ENCODE measurements around the gene VPS41. TPM values are rescaled to one million over a fixed set of nuclear protein-coding genes. Genes with fewer than 3 reads are reported as not detected.

The VPS41 gene
- polyA plus RNA-seq, 1 of the 3 experiments (the other 2 are of a cell fraction): 20.4 TPM

- Histone ChIP-seq H3K9me2 (no peaks in the 10 kb centered on the region), H3K9me3 (no peaks in the 10 kb centered on the region), H3F3A (replicated peaks; ENCODE audit: insufficient read depth) (no peaks in the 10 kb centered on the region), H3K79me2 (ENCODE audit: insufficient read depth) (no peaks in the 10 kb centered on the region), H3K4me1 (ENCODE audit: control insufficient read depth in 1 of 2, insufficient read depth in 2 of 2, low read depth in 1 of 2, low read length in 1 of 2) (no peaks in the 10 kb centered on the region; a peak in 2 of 4 replicates), H3K36me3 (replicated peaks in 1 of 2; ENCODE audit: control insufficient read depth in 1 of 2, insufficient read depth in 2 of 2, low read length in 1 of 2) (peaks cover 41 to 73% of the 10 kb centered on the region in 2 experiments), H3K4me2 (no peak overlapping the region), H3K4me3 (ENCODE audit: low read depth in 2 of 2, low read length in 1 of 2) (no peak overlapping the region), H4K20me1 (ENCODE audit: insufficient read depth) (no peaks in the 10 kb centered on the region), H3K27ac (ENCODE audit: low read depth in 2 of 2, low read length in 1 of 2) (no peak overlapping the region; a peak in 1 of 4 replicates), H3K27me3 (ENCODE audit: insufficient read depth) (no peaks in the 10 kb centered on the region), H2AFZ (ENCODE audit: low read depth) (no peak overlapping the region), H3K9ac (no peak overlapping the region)
- no peak for DNase-seq
- ChIA-PET CTCF (no interaction called here), POLR2A (no interaction called here)
- 48% methylated on average over 2 of the region's 2 CpGs for WGBS (ENCODE audit: low lambda C conversion rate)
- TF ChIP-seq YY1 (IDR thresholded peaks at IDR 0.05; ENCODE audit: low read depth) (no peak), CHD2 (IDR thresholded peaks at IDR 0.05; ENCODE audit: low read length, partially characterized antibody) (no peak), USF2 (IDR thresholded peaks at IDR 0.05; ENCODE audit: borderline replicate concordance, low read depth, low read length) (no peak), TAF1 (IDR thresholded peaks at IDR 0.05; ENCODE audit: borderline replicate concordance, low read depth, low read length) (no peak), RFX5 (IDR thresholded peaks at IDR 0.05; ENCODE audit: low read length) (no peak), FOSL2 (IDR thresholded peaks at IDR 0.05; ENCODE audit: borderline replicate concordance, low read depth) (no peak), FOXJ3 (CRISPR knock-in tag; IDR thresholded peaks at IDR 0.05) (no peak), POLR2AphosphoS5 (IDR thresholded peaks at IDR 0.05; ENCODE audit: low read depth, low read length) (no peak), TCF12 (IDR thresholded peaks at IDR 0.05) (no peak), REST (IDR thresholded peaks at IDR 0.05; ENCODE audit: low read depth, low read length) (no peak), EP300 (IDR thresholded peaks at IDR 0.05; ENCODE audit: borderline replicate concordance in 1 of 2, low read depth in 1 of 2, low read length in 1 of 2) (no peak)
These were observed 135.6 kb downstream of the VPS41 start for GRCh38 chr7:38773430-38773829.

GRCh38 chr7:38760226-38760625 is 148.8 kb downstream of the VPS41 start:
- no peaks in the 10 kb centered on the region for H4K20me1 ChIP-seq (ENCODE audit: insufficient read depth)
- 93% methylated on average over 2 of the region's 2 CpGs for WGBS (ENCODE audit: low lambda C conversion rate)

More at GRCh38 chr7:38760226-38760625, 148.8 kb downstream of the VPS41 start:
- no peaks in the 10 kb centered on the region for H3K9me3 ChIP-seq
- H3K9me2 ChIP-seq: no peaks in the 10 kb centered on the region
- no peaks in the 10 kb centered on the region for H3F3A ChIP-seq (replicated peaks; ENCODE audit: insufficient read depth)
- no peaks in the 10 kb centered on the region for H3K79me2 ChIP-seq (ENCODE audit: insufficient read depth)
- TF ChIP-seq PBX3 (IDR thresholded peaks at IDR 0.05): no peak
- no peak for TF ChIP-seq MAX (IDR thresholded peaks at IDR 0.05; ENCODE audit: low read depth)
- TF ChIP-seq JUND (IDR thresholded peaks at IDR 0.05): no peak
- no peak for TF ChIP-seq TEAD4 (IDR thresholded peaks at IDR 0.05; ENCODE audit: borderline replicate concordance, insufficient read depth)
- TF ChIP-seq GABPA (IDR thresholded peaks at IDR 0.05; ENCODE audit: low read depth): no peak
- no peak for TF ChIP-seq FOXM1 (IDR thresholded peaks at IDR 0.05; ENCODE audit: low read depth)
- no peak for TF ChIP-seq POLR2AphosphoS5 (IDR thresholded peaks at IDR 0.05; ENCODE audit: low read depth, low read length)
- TF ChIP-seq GATA2 (CRISPR knock-in tag; IDR thresholded peaks at IDR 0.05): no peak
- TF ChIP-seq RXRA (IDR thresholded peaks at IDR 0.05; ENCODE audit: borderline replicate concordance, low read depth): no peak
- no peak for TF ChIP-seq REST (IDR thresholded peaks at IDR 0.05; ENCODE audit: low read depth, low read length)
- TF ChIP-seq SIN3A (IDR thresholded peaks at IDR 0.05; ENCODE audit: borderline replicate concordance, low read depth, low read length): no peak
- ChIA-PET POLR2A (no interaction called here), CTCF (interaction anchor here (4.4 kb wide), 1 partner anchor 11 kb away, joined by 28 read pairs; no protein-coding TSS in a partner anchor)
- no peak overlapping the region for H2AFZ ChIP-seq (ENCODE audit: low read depth)
- no peak for DNase-seq
- no peak overlapping the region for H3K9ac ChIP-seq
- no peaks in the 10 kb centered on the region for H3K27me3 ChIP-seq (ENCODE audit: insufficient read depth)
- H3K27ac ChIP-seq (ENCODE audit: low read depth in 2 of 2, low read length in 1 of 2): no peak overlapping the region
- H3K36me3 ChIP-seq (replicated peaks in 1 of 2; ENCODE audit: control insufficient read depth in 1 of 2, insufficient read depth in 2 of 2, low read length in 1 of 2): peaks cover 20 to 70% of the 10 kb centered on the region in 2 experiments
- no peak overlapping the region for H3K4me2 ChIP-seq
- no peak overlapping the region for H3K4me3 ChIP-seq (ENCODE audit: low read depth in 2 of 2, low read length in 1 of 2)
- H3K4me1 ChIP-seq (ENCODE audit: control insufficient read depth in 1 of 2, insufficient read depth in 2 of 2, low read depth in 1 of 2, low read length in 1 of 2): no peaks in the 10 kb centered on the region; a peak in 1 of 4 replicates
